ENCODE data around the gene LMAN1.

- TF ChIP-seq, protein P1, sequence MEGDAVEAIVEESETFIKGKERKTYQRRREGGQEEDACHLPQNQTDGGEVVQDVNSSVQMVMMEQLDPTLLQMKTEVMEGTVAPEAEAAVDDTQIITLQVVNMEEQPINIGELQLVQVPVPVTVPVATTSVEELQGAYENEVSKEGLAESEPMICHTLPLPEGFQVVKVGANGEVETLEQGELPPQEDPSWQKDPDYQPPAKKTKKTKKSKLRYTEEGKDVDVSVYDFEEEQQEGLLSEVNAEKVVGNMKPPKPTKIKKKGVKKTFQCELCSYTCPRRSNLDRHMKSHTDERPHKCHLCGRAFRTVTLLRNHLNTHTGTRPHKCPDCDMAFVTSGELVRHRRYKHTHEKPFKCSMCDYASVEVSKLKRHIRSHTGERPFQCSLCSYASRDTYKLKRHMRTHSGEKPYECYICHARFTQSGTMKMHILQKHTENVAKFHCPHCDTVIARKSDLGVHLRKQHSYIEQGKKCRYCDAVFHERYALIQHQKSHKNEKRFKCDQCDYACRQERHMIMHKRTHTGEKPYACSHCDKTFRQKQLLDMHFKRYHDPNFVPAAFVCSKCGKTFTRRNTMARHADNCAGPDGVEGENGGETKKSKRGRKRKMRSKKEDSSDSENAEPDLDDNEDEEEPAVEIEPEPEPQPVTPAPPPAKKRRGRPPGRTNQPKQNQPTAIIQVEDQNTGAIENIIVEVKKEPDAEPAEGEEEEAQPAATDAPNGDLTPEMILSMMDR (IDR thresholded peaks at IDR 0.05) = no peak
- TF ChIP-seq POLR2A (IDR thresholded peaks at IDR 0.05) = no peak
Measured at GRCh38 chr18:59300676-59301285, 58.3 kb downstream of the LMAN1 start.
